AG04450 (cell line): ENCODE data around the gene VEZT. TPM values are rescaled to one million over a fixed set of nuclear protein-coding genes. Genes with fewer than 3 reads are reported as not detected.

Experiments used
- CTCF ChIA-PET: fragments of 300-600, 350-600 bp; formaldehyde crosslinking; extraction: SDS; loops from one replicate; lab custom pipeline; 2022; ENCODE audit warnings: antibody characterized with exemption, inconsistent platforms; lab: Charles Lee
- POLR2A ChIA-PET: fragments of 350-600 bp; formaldehyde crosslinking; extraction: SDS; loops from one replicate; lab custom pipeline; 2021; ENCODE audit warnings: antibody characterized with exemption, inconsistent platforms; lab: Yijun Ruan, JAX
- DNase-seq: peaks from one replicate; pipeline ENCODE4 v3.0.0-alpha.2; 2011; ENCODE audit warnings: low read depth, low spot score
- H3K27ac ChIP-seq: one replicate; pipeline ENCODE4 v1.5.1; 2012; ENCODE audit warnings: low read depth, low read length, control low read depth
- H3K27me3 ChIP-seq: one replicate; pipeline ENCODE4 v1.6.0; 2012; ENCODE audit warnings: low read length; ENCODE audit not compliant: control insufficient read depth, insufficient read depth
- H3K4me3 ChIP-seq: 2 replicates; pipeline ENCODE4 v1.5.1; 2011; ENCODE audit warnings: mild to moderate bottlenecking, low read depth, low read length, control low read depth
- H3K9me3 ChIP-seq: 2 replicates; pipeline ENCODE4 v1.5.1; 2012; ENCODE audit warnings: low read length; ENCODE audit not compliant: control insufficient read depth, insufficient read depth
- polyA plus RNA-seq: library from polyadenylated mRNA; depleted of rRNA; stranded (reverse); fragments of >200 nt; gene quantifications from 2 replicates; pipeline ENCODE4 v1.2.3, GENCODE V29; 2011
- TF ChIP-seq, protein P1 (sequence below): IDR thresholded peaks from 2 replicates; pipeline ENCODE4 v1.5.1; 2011; ENCODE audit warnings: low read depth, low read length, control low read depth, inconsistent platforms

The VEZT gene
- polyA plus RNA-seq, 1 experiment, result 143 TPM

DNA sequence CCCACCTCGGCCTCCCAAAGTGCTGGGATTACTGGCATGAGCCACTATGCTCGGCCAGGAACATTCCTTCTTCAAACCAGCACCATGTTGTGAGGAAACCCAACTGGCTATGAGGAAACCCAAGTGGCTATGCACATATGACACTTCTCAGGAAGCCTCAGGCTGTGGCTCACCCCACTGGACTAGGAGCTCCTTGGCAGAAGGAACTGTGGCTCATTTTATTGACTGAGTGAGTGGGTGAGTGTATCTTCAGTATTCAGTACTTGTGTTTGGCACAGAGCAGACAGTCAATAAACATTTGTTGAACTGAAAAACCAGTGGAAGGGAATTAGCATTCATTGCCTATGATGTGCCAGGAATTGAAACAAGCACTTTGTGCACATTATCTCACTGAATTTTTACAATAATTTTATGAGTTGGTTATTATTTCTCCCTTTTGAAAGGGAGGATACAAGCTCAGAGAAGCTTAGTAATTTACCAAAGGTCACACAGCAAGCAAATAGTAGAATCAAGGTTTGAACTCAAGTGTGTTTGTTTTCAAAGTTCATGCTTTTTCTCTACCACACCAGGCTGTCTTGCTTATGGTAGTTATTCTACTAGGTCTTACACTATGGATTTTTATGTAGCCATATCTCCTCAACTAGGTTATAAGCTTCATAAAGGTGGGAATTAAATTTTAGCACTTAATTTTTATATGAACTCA lies 121.6 kb downstream of the VEZT start:
- Histone ChIP-seq H3K9me3 (no peaks in the 10 kb centered on the region), H3K27ac (no peak overlapping the region), H3K27me3 (no peaks in the 10 kb centered on the region), H3K4me3 (no peak overlapping the region)
- ChIA-PET POLR2A (interaction anchor here (0.6 kb wide), 1 partner anchor 817 kb away, joined by 3 read pairs; no protein-coding TSS in a partner anchor), CTCF (interaction anchor here (1.0 kb wide), 1 partner anchor 92 kb away, joined by 4 read pairs; no protein-coding TSS in a partner anchor)
- DNase-seq, result no peak
- TF ChIP-seq, protein P1, sequence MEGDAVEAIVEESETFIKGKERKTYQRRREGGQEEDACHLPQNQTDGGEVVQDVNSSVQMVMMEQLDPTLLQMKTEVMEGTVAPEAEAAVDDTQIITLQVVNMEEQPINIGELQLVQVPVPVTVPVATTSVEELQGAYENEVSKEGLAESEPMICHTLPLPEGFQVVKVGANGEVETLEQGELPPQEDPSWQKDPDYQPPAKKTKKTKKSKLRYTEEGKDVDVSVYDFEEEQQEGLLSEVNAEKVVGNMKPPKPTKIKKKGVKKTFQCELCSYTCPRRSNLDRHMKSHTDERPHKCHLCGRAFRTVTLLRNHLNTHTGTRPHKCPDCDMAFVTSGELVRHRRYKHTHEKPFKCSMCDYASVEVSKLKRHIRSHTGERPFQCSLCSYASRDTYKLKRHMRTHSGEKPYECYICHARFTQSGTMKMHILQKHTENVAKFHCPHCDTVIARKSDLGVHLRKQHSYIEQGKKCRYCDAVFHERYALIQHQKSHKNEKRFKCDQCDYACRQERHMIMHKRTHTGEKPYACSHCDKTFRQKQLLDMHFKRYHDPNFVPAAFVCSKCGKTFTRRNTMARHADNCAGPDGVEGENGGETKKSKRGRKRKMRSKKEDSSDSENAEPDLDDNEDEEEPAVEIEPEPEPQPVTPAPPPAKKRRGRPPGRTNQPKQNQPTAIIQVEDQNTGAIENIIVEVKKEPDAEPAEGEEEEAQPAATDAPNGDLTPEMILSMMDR, result no peak

GRCh38 chr12:95342008-95342407 lies 124.4 kb downstream of the VEZT start:
- no peak overlapping the region for H3K4me3 ChIP-seq
- CTCF ChIA-PET, result interaction anchor here (1.8 kb wide), 1 partner anchor 192 kb away, joined by 11 read pairs; no protein-coding TSS in a partner anchor
- H3K27me3 ChIP-seq, result no peaks in the 10 kb centered on the region
- DNase-seq, result no peak
- TF ChIP-seq, protein P1, result no peak
- no peaks in the 10 kb centered on the region for H3K9me3 ChIP-seq
- no peak overlapping the region for H3K27ac ChIP-seq
- POLR2A ChIA-PET, result no interaction called here

DNA sequence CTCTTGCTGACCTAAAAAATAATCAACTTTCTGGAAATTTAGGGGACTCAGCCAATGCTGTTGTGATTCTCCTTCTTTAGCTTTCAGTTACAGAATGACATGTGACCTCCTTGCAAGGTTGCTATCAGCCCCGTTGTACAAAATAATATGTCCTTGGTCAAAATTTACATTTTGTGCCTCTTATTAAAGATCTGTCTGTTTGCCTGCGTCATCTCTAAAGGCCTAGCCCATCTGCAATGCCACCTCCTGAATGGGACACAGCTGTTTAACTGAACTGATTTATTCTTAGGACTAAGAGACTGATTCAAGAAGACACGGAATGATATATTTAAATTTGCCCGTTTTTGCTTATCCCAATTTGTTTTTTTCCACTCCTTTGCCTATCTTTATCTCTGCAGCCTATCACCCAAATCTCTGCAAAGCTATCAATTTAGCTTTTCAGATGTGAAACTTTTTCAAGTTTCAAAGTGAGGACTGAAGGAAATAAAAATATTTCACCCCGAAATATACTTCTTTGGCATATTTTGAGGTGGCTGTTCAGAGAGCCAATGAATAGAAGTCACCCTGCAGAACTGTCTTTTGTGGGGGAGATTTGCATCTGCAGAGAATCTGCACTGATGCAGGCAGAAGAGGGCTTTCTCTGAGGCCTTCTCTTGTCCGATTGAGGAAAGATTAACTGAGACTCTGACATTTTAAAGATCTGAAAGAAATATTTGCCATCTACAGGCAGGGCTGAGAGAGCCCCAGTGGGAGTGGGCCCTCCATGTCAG lies 126.0 kb downstream of the VEZT start:
- Histone ChIP-seq H3K27ac (no peak overlapping the region), H3K27me3 (no peaks in the 10 kb centered on the region), H3K4me3 (no peak overlapping the region), H3K9me3 (no peaks in the 10 kb centered on the region)
- ChIA-PET CTCF (interaction anchor here (0.6 to 0.7 kb wide), 3 partner anchors 133 to 191 kb away, joined by 3 to 5 read pairs (median 3); no protein-coding TSS in a partner anchor), POLR2A (no interaction called here)
- TF ChIP-seq, protein P1, result no peak
- DNase-seq, result no peak

DNA sequence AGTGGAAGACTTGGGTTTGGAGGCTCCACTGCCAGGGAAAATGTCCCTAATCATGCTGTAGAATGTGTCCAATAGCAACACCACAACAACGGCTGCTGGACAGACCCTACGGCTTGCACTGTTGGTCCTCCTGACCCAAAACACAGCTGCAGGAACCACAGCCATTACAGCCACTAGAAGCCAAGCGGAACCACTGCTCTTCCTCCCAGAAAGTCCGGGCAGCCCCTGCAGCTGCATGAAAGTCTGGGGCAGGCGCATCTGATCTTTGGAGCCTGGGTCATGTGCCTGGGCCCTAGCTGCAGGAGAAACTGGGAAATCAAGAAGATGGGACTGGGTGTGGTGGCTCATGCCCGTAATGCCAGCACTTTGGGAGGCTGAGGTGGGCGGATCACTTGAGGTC lies 131.7 kb downstream of the VEZT start:
- no peaks in the 10 kb centered on the region for H3K9me3 ChIP-seq
- no peak overlapping the region for H3K4me3 ChIP-seq
- H3K27ac ChIP-seq, result no peak overlapping the region
- no peak for DNase-seq
- CTCF ChIA-PET, result no interaction called here
- POLR2A ChIA-PET, result no interaction called here
- TF ChIP-seq, protein P1, result no peak
- no peaks in the 10 kb centered on the region for H3K27me3 ChIP-seq
